NCI-H1694 treated with DMSO at 0.1 percent for 48 hours (cell line): ENCODE data around the gene APLF.
"Not testable (repeated sequence)": the region's sequence is repeated elsewhere in the genome, so short reads cannot be mapped to it uniquely, and the experiment has no call there.

ENCODE experiments used
- DNase-seq: peaks from one replicate; lab custom pipeline; 2025; lab: John Stamatoyannopoulos, UW

APLF gene

GRCh38 chr2:68475576-68475975 lies 8.2 kb downstream of the APLF start:
- no peak for DNase-seq

- DNase-seq, result no peak
Measured at GRCh38 chr2:68476454-68476853, 9.1 kb downstream of the APLF start.

- no peak for DNase-seq
Measured at GRCh38 chr2:68478688-68479087, 11.3 kb downstream of the APLF start.

- no peak for DNase-seq
Measured at GRCh38 chr2:68482296-68482820, 15.0 kb downstream of the APLF start.

- DNase-seq, result no peak
Measured at GRCh38 chr2:68483011-68483410, 15.6 kb downstream of the APLF start.

GRCh38 chr2:68487773-68488355 lies 20.5 kb downstream of the APLF start:
- DNase-seq, result peak; percentile 60

GRCh38 chr2:68488605-68489004 lies 21.2 kb downstream of the APLF start:
- not testable (repeated sequence) for DNase-seq

- no peak for DNase-seq
Measured at GRCh38 chr2:68489282-68489681, 21.9 kb downstream of the APLF start.

GRCh38 chr2:68491582-68491981 lies 24.2 kb downstream of the APLF start:
- DNase-seq, result no peak

- DNase-seq, result no peak
Measured at GRCh38 chr2:68499133-68499532, 31.7 kb downstream of the APLF start.

- DNase-seq, result no peak
Measured at GRCh38 chr2:68500649-68501048, 33.3 kb downstream of the APLF start.

- no peak for DNase-seq
Measured at GRCh38 chr2:68501768-68502167, 34.4 kb downstream of the APLF start.

GRCh38 chr2:68505603-68506159 lies 38.3 kb downstream of the APLF start:
- no peak for DNase-seq

GRCh38 chr2:68506170-68506569 lies 38.8 kb downstream of the APLF start:
- DNase-seq, result no peak

- no peak for DNase-seq
Measured at GRCh38 chr2:68512326-68512725, 44.9 kb downstream of the APLF start.

GRCh38 chr2:68512966-68513365 lies 45.6 kb downstream of the APLF start:
- DNase-seq, result no peak

GRCh38 chr2:68514316-68514929 lies 47.0 kb downstream of the APLF start:
- DNase-seq, result no peak

GRCh38 chr2:68516051-68516955 lies 48.9 kb downstream of the APLF start:
- no peak for DNase-seq

- no peak for DNase-seq
Measured at GRCh38 chr2:68519236-68519635, 51.9 kb downstream of the APLF start.

GRCh38 chr2:68521037-68521436 lies 53.7 kb downstream of the APLF start:
- DNase-seq, result no peak

- DNase-seq, result not testable (repeated sequence)
Measured at GRCh38 chr2:68526943-68527342, 59.6 kb downstream of the APLF start.

GRCh38 chr2:68527343-68528081 lies 60.1 kb downstream of the APLF start:
- not testable (repeated sequence) for DNase-seq
